Measurements from ENCODE around the gene MED15. TPM values are rescaled to one million over a fixed set of nuclear protein-coding genes. Genes with fewer than 3 reads are reported as not detected.

MED15 gene
- total RNA-seq, 4 donors from 2014 or later = 16.5 to 110 (median 38.6) TPM

GRCh38 chr22:20629401-20629800 is 122.0 kb downstream of the MED15 start:
- no peaks in the 10 kb centered on the region for H3K4me1 ChIP-seq
- DNase-seq = no peak
- H3K36me3 ChIP-seq = no peaks in the 10 kb centered on the region
- TF ChIP-seq POLR2A (IDR thresholded peaks at IDR 0.05) (no peak), CTCF (IDR thresholded peaks at IDR 0.05) (no peak)
- no peaks in the 10 kb centered on the region for H3K9me3 ChIP-seq
- no peak overlapping the region for H3K27ac ChIP-seq
- intact Hi-C loops (cut with DNase I; ENCODE audit: low total_unique reads) = no loop called here
- H3K27me3 ChIP-seq = no peaks in the 10 kb centered on the region
- no peak overlapping the region for H3K4me3 ChIP-seq

- Histone ChIP-seq H3K4me3 (no peak overlapping the region), H3K27ac (no peak overlapping the region), H3K9me3 (no peaks in the 10 kb centered on the region), H3K4me1 (no peaks in the 10 kb centered on the region), H3K27me3 (no peaks in the 10 kb centered on the region), H3K36me3 (no peaks in the 10 kb centered on the region)
- intact Hi-C loops (cut with DNase I; ENCODE audit: low total_unique reads) = no loop called here
- no peak for TF ChIP-seq CTCF (IDR thresholded peaks at IDR 0.05)
- DNase-seq = no peak
Observed at GRCh38 chr22:20630873-20631617, 123.6 kb downstream of the MED15 start.

GRCh38 chr22:20632082-20632481 is 124.7 kb downstream of the MED15 start:
- intact Hi-C loops (cut with DNase I; ENCODE audit: low total_unique reads) = no loop called here
- no peaks in the 10 kb centered on the region for H3K9me3 ChIP-seq
- no peak overlapping the region for H3K27ac ChIP-seq
- no peaks in the 10 kb centered on the region for H3K36me3 ChIP-seq
- H3K4me1 ChIP-seq = no peaks in the 10 kb centered on the region
- no peak for TF ChIP-seq CTCF (IDR thresholded peaks at IDR 0.05)
- TF ChIP-seq POLR2A (IDR thresholded peaks at IDR 0.05) = no peak
- DNase-seq = no peak
- no peak overlapping the region for H3K4me3 ChIP-seq
- no peaks in the 10 kb centered on the region for H3K27me3 ChIP-seq

- intact Hi-C loops (cut with DNase I; ENCODE audit: low total_unique reads) = no loop called here
- no peaks in the 10 kb centered on the region for H3K4me1 ChIP-seq
- H3K9me3 ChIP-seq = no peaks in the 10 kb centered on the region
- no peak for DNase-seq
- TF ChIP-seq POLR2A (IDR thresholded peaks at IDR 0.05) (no peak), CTCF (IDR thresholded peaks at IDR 0.05) (no peak)
- no peak overlapping the region for H3K27ac ChIP-seq
- H3K27me3 ChIP-seq = no peaks in the 10 kb centered on the region
- no peaks in the 10 kb centered on the region for H3K36me3 ChIP-seq
- no peak overlapping the region for H3K4me3 ChIP-seq
Observed at GRCh38 chr22:20632518-20632917, 125.1 kb downstream of the MED15 start.

GRCh38 chr22:20634560-20635226 is 127.3 kb downstream of the MED15 start:
- no peaks in the 10 kb centered on the region for H3K9me3 ChIP-seq
- no peaks in the 10 kb centered on the region for H3K36me3 ChIP-seq
- no peaks in the 10 kb centered on the region for H3K27me3 ChIP-seq
- H3K27ac ChIP-seq = no peak overlapping the region
- TF ChIP-seq CTCF (IDR thresholded peaks at IDR 0.05) (no peak), POLR2A (IDR thresholded peaks at IDR 0.05) (no peak)
- intact Hi-C loops (cut with DNase I; ENCODE audit: low total_unique reads) = no loop called here
- H3K4me1 ChIP-seq = no peaks in the 10 kb centered on the region
- no peak overlapping the region for H3K4me3 ChIP-seq
- DNase-seq = no peak

Measured in uterus (tissue), 4 donors.